ENCODE measurements around the gene TBC1D24.

GRCh38 chr16:2447920-2448583 is 26.9 kb upstream of the TBC1D24 start:
- TF ChIP-seq EZH2 (IDR thresholded peaks at IDR 0.05; ENCODE audit: low read length, missing control alignments), result no peak
- no peak for TF ChIP-seq CTCF (conservative IDR thresholded peaks at IDR 0.05 in 1 of 2, IDR thresholded peaks at IDR 0.05 in 1 of 2; ENCODE audit: low read depth in 1 of 2, low read length in 2 of 2)
